ENCODE results near the gene ADAMTSL1.

- TF ChIP-seq CTCF (conservative IDR thresholded peaks at IDR 0.05; ENCODE audit: low read length) (no peak), EZH2phosphoT487 (IDR thresholded peaks at IDR 0.05; ENCODE audit: borderline replicate concordance, low read depth, low read length) (no peak)
These were observed 81.3 kb downstream of the ADAMTSL1 start for GRCh38 chr9:18555105-18555883.
